ENCODE measurements around the gene SERPINH1.
A peak's percentile ranks its signal among the peaks of the same experiment; 100 is the strongest.

Gene SERPINH1

GRCh38 chr11:75541193-75542087, 20.6 kb upstream of the SERPINH1 start:
- Histone ChIP-seq H3K4me3 (ENCODE audit: low read depth in 1 of 2, low read length in 2 of 2) (no peak overlapping the region), H3K9ac (ENCODE audit: low read depth in 1 of 2, low read length in 2 of 2) (no peak overlapping the region), H3K9me3 (ENCODE audit: control insufficient read depth in 1 of 2, low read length in 2 of 2) (no peaks in the 10 kb centered on the region), H3K4me1 (ENCODE audit: control insufficient read depth in 1 of 2, insufficient read depth in 2 of 2, low read length in 2 of 2) (no peaks in the 10 kb centered on the region), H3K36me3 (ENCODE audit: control insufficient read depth in 1 of 2, insufficient read depth in 2 of 2, low read length in 2 of 2) (no peaks in the 10 kb centered on the region), H3K27me3 (ENCODE audit: control insufficient read depth in 1 of 2, insufficient read depth in 2 of 2, low read length in 2 of 2) (peaks cover 0 to 5% of the 10 kb centered on the region in 2 donors), H3K27ac (ENCODE audit: low read depth, low read length) (no peak overlapping the region)

GRCh38 chr11:75542088-75542438, 20.0 kb upstream of the SERPINH1 start:
- H3K27me3 ChIP-seq (ENCODE audit: control insufficient read depth in 1 of 2, insufficient read depth in 2 of 2, low read length in 2 of 2) = peaks cover 0 to 5% of the 10 kb centered on the region in 2 donors
- H3K9ac ChIP-seq (ENCODE audit: low read depth in 1 of 2, low read length in 2 of 2) = no peak overlapping the region
- H3K9me3 ChIP-seq (ENCODE audit: control insufficient read depth in 1 of 2, low read length in 2 of 2) = no peaks in the 10 kb centered on the region
- H3K27ac ChIP-seq (ENCODE audit: low read depth, low read length) = no peak overlapping the region
- no peaks in the 10 kb centered on the region for H3K4me1 ChIP-seq (ENCODE audit: control insufficient read depth in 1 of 2, insufficient read depth in 2 of 2, low read length in 2 of 2)
- no peaks in the 10 kb centered on the region for H3K36me3 ChIP-seq (ENCODE audit: control insufficient read depth in 1 of 2, insufficient read depth in 2 of 2, low read length in 2 of 2)
- H3K4me3 ChIP-seq (ENCODE audit: low read depth in 1 of 2, low read length in 2 of 2) = no peak overlapping the region

- no peaks in the 10 kb centered on the region for H3K36me3 ChIP-seq (ENCODE audit: control insufficient read depth in 1 of 2, insufficient read depth in 2 of 2, low read length in 2 of 2)
- H3K4me1 ChIP-seq (ENCODE audit: control insufficient read depth in 1 of 2, insufficient read depth in 2 of 2, low read length in 2 of 2) = peaks cover 0 to 3% of the 10 kb centered on the region in 2 donors
- no peak overlapping the region for H3K9ac ChIP-seq (ENCODE audit: low read depth in 1 of 2, low read length in 2 of 2)
- no peak overlapping the region for H3K27ac ChIP-seq (ENCODE audit: low read depth, low read length)
- H3K9me3 ChIP-seq (ENCODE audit: control insufficient read depth in 1 of 2, low read length in 2 of 2) = no peaks in the 10 kb centered on the region
- no peak overlapping the region for H3K4me3 ChIP-seq (ENCODE audit: low read depth in 1 of 2, low read length in 2 of 2)
- H3K27me3 ChIP-seq (ENCODE audit: control insufficient read depth in 1 of 2, insufficient read depth in 2 of 2, low read length in 2 of 2) = peaks cover 0 to 5% of the 10 kb centered on the region in 2 donors
Measured at GRCh38 chr11:75543806-75544205, 18.2 kb upstream of the SERPINH1 start.

GRCh38 chr11:75547177-75547576, 14.9 kb upstream of the SERPINH1 start:
- no peak overlapping the region for H3K27ac ChIP-seq (ENCODE audit: low read depth, low read length)
- no peaks in the 10 kb centered on the region for H3K9me3 ChIP-seq (ENCODE audit: control insufficient read depth in 1 of 2, low read length in 2 of 2)
- no peaks in the 10 kb centered on the region for H3K36me3 ChIP-seq (ENCODE audit: control insufficient read depth in 1 of 2, insufficient read depth in 2 of 2, low read length in 2 of 2)
- H3K4me3 ChIP-seq (ENCODE audit: low read depth in 1 of 2, low read length in 2 of 2) = no peak overlapping the region
- peaks cover 0 to 3% of the 10 kb centered on the region in 2 donors for H3K4me1 ChIP-seq (ENCODE audit: control insufficient read depth in 1 of 2, insufficient read depth in 2 of 2, low read length in 2 of 2)
- H3K27me3 ChIP-seq (ENCODE audit: control insufficient read depth in 1 of 2, insufficient read depth in 2 of 2, low read length in 2 of 2) = peaks cover 0 to 5% of the 10 kb centered on the region in 2 donors
- no peak overlapping the region for H3K9ac ChIP-seq (ENCODE audit: low read depth in 1 of 2, low read length in 2 of 2)

- Histone ChIP-seq H3K9me3 (ENCODE audit: control insufficient read depth in 1 of 2, low read length in 2 of 2) (no peaks in the 10 kb centered on the region), H3K27ac (ENCODE audit: low read depth, low read length) (no peak overlapping the region), H3K27me3 (ENCODE audit: control insufficient read depth in 1 of 2, insufficient read depth in 2 of 2, low read length in 2 of 2) (peaks cover 0 to 5% of the 10 kb centered on the region in 2 donors), H3K36me3 (ENCODE audit: control insufficient read depth in 1 of 2, insufficient read depth in 2 of 2, low read length in 2 of 2) (no peaks in the 10 kb centered on the region), H3K4me1 (ENCODE audit: control insufficient read depth in 1 of 2, insufficient read depth in 2 of 2, low read length in 2 of 2) (peaks cover 0 to 3% of the 10 kb centered on the region in 2 donors), H3K9ac (ENCODE audit: low read depth in 1 of 2, low read length in 2 of 2) (peak overlapping the region in 1 of 2 donors; percentile 32), H3K4me3 (ENCODE audit: low read depth in 1 of 2, low read length in 2 of 2) (no peak overlapping the region)
Measured at GRCh38 chr11:75547617-75548058, 14.4 kb upstream of the SERPINH1 start.

GRCh38 chr11:75548595-75549272, 13.3 kb upstream of the SERPINH1 start:
- no peaks in the 10 kb centered on the region for H3K36me3 ChIP-seq (ENCODE audit: control insufficient read depth in 1 of 2, insufficient read depth in 2 of 2, low read length in 2 of 2)
- no peak overlapping the region for H3K9ac ChIP-seq (ENCODE audit: low read depth in 1 of 2, low read length in 2 of 2)

DNA sequence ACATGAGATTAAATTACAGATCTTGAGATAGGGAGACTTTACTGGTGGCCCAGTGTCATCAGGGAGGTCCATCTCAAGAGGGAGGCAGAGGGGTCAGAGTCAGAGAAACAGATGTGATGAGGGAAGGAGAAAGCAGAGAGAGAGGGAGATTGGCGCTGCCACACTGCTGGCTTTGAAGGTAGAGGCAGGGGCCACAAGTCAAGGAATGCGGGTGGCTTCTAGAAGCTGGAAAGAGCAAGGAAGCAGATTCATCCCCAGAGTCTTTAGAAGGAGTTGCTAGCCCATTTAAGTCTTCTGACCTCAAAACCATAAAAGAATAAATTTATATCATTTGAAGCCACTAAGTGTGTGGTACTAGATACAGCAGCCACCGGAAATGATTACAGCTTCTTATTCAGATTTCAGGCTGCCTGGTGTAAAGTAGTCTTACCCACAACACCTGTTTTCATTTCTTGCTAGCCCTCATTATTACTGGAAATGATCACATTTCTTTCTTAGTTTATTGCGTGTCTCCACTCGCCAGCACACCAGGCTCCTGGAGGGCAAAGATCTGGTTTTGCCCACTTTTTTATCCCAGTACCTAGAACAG, 12.6 kb upstream of the SERPINH1 start:
- Histone ChIP-seq H3K9ac (ENCODE audit: low read depth in 1 of 2, low read length in 2 of 2) (no peak overlapping the region), H3K4me1 (ENCODE audit: control insufficient read depth in 1 of 2, insufficient read depth in 2 of 2, low read length in 2 of 2) (peaks cover 0 to 6% of the 10 kb centered on the region in 2 donors), H3K27me3 (ENCODE audit: control insufficient read depth in 1 of 2, insufficient read depth in 2 of 2, low read length in 2 of 2) (peaks cover 0 to 5% of the 10 kb centered on the region in 2 donors), H3K9me3 (ENCODE audit: control insufficient read depth in 1 of 2, low read length in 2 of 2) (no peaks in the 10 kb centered on the region), H3K4me3 (ENCODE audit: low read depth in 1 of 2, low read length in 2 of 2) (no peak overlapping the region), H3K27ac (ENCODE audit: low read depth, low read length) (no peak overlapping the region), H3K36me3 (ENCODE audit: control insufficient read depth in 1 of 2, insufficient read depth in 2 of 2, low read length in 2 of 2) (no peaks in the 10 kb centered on the region)

More at GRCh38 chr11:75548595-75549272, 13.3 kb upstream of the SERPINH1 start:
- Histone ChIP-seq H3K4me3 (ENCODE audit: low read depth in 1 of 2, low read length in 2 of 2) (no peak overlapping the region), H3K27me3 (ENCODE audit: control insufficient read depth in 1 of 2, insufficient read depth in 2 of 2, low read length in 2 of 2) (peaks cover 0 to 5% of the 10 kb centered on the region in 2 donors), H3K27ac (ENCODE audit: low read depth, low read length) (no peak overlapping the region), H3K9me3 (ENCODE audit: control insufficient read depth in 1 of 2, low read length in 2 of 2) (no peaks in the 10 kb centered on the region), H3K4me1 (ENCODE audit: control insufficient read depth in 1 of 2, insufficient read depth in 2 of 2, low read length in 2 of 2) (peaks cover 0 to 3% of the 10 kb centered on the region in 2 donors)

- Histone ChIP-seq H3K4me1 (ENCODE audit: control insufficient read depth in 1 of 2, insufficient read depth in 2 of 2, low read length in 2 of 2) (peaks cover 0 to 8% of the 10 kb centered on the region in 2 donors), H3K4me3 (ENCODE audit: low read depth in 1 of 2, low read length in 2 of 2) (no peak overlapping the region), H3K9ac (ENCODE audit: low read depth in 1 of 2, low read length in 2 of 2) (no peak overlapping the region), H3K27me3 (ENCODE audit: control insufficient read depth in 1 of 2, insufficient read depth in 2 of 2, low read length in 2 of 2) (no peaks in the 10 kb centered on the region), H3K36me3 (ENCODE audit: control insufficient read depth in 1 of 2, insufficient read depth in 2 of 2, low read length in 2 of 2) (no peaks in the 10 kb centered on the region), H3K9me3 (ENCODE audit: control insufficient read depth in 1 of 2, low read length in 2 of 2) (no peaks in the 10 kb centered on the region), H3K27ac (ENCODE audit: low read depth, low read length) (no peak overlapping the region)
Measured at GRCh38 chr11:75553182-75553581, 8.9 kb upstream of the SERPINH1 start.

DNA sequence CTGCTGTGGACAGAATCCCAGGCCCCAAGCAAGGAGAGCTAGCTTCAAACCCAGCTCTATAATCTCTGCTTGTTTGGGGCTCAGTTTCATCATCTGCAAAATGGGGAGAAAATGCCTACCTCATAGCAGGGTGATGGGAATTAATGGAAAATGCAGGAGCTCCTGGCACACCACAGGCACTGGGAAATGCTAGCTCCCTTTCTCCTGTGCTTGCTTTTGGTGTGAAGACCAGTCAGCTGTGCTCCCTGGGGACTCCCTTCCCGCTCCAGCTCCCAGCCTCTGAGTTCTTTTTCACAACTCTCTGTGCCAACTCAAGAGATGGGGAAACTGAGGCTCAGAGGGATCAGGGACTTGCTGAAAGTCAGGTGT, 8.2 kb upstream of the SERPINH1 start:
- Histone ChIP-seq H3K27me3 (ENCODE audit: control insufficient read depth in 1 of 2, insufficient read depth in 2 of 2, low read length in 2 of 2) (no peaks in the 10 kb centered on the region), H3K9ac (ENCODE audit: low read depth in 1 of 2, low read length in 2 of 2) (no peak overlapping the region), H3K4me1 (ENCODE audit: control insufficient read depth in 1 of 2, insufficient read depth in 2 of 2, low read length in 2 of 2) (peaks cover 5 to 14% of the 10 kb centered on the region in 2 donors), H3K36me3 (ENCODE audit: control insufficient read depth in 1 of 2, insufficient read depth in 2 of 2, low read length in 2 of 2) (no peaks in the 10 kb centered on the region), H3K4me3 (ENCODE audit: low read depth in 1 of 2, low read length in 2 of 2) (no peak overlapping the region), H3K9me3 (ENCODE audit: control insufficient read depth in 1 of 2, low read length in 2 of 2) (no peaks in the 10 kb centered on the region), H3K27ac (ENCODE audit: low read depth, low read length) (peak overlapping the region; percentile 64)
